ENCODE results near the gene RANBP1.

RANBP1 gene

DNA sequence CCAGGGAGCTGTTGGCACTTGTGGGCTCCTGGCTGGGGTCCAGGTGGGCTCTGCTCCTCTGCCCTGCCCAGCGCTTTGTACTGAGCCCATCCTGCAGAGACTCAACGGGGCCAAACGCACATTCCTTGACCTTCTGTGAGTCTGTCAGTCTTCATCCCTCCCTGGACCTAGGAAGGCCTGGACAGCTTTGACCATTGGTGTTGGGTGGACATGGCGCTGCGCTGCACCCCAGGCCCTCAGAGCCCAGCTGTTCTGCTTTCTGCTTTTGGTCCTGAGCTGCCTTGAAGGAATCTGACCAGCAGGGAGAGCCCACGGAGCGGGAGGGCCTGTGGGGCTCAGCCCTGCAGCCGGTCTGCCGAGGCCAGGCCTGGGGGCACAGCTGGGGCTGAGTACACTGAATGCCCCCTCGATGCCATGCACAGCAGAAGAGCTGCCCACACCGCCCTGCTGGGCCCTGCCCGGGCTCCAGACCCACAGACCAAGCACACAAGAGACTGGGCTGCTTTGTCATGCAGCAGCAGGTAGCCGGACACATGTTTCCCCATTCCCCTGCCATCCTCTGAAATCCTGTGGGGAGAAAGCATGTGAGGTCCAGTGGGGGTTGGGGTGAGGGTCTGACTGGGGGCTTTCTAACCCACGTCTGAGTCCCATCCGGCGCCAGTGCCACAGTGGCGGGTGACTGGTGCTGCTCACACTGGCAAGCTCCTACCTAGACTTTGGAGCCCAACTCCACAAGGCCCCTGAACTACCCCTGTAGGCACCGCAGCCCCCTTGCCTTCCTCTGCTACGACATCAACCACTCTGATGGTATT, 59.1 kb downstream of the RANBP1 start:
- H3K27ac ChIP-seq, result no peak overlapping the region
- TF ChIP-seq, protein P1, sequence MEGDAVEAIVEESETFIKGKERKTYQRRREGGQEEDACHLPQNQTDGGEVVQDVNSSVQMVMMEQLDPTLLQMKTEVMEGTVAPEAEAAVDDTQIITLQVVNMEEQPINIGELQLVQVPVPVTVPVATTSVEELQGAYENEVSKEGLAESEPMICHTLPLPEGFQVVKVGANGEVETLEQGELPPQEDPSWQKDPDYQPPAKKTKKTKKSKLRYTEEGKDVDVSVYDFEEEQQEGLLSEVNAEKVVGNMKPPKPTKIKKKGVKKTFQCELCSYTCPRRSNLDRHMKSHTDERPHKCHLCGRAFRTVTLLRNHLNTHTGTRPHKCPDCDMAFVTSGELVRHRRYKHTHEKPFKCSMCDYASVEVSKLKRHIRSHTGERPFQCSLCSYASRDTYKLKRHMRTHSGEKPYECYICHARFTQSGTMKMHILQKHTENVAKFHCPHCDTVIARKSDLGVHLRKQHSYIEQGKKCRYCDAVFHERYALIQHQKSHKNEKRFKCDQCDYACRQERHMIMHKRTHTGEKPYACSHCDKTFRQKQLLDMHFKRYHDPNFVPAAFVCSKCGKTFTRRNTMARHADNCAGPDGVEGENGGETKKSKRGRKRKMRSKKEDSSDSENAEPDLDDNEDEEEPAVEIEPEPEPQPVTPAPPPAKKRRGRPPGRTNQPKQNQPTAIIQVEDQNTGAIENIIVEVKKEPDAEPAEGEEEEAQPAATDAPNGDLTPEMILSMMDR (conservative IDR thresholded peaks at IDR 0.05), result peak; percentile 48
- no peak for TF ChIP-seq ZFX (IDR thresholded peaks at IDR 0.05)

DNA sequence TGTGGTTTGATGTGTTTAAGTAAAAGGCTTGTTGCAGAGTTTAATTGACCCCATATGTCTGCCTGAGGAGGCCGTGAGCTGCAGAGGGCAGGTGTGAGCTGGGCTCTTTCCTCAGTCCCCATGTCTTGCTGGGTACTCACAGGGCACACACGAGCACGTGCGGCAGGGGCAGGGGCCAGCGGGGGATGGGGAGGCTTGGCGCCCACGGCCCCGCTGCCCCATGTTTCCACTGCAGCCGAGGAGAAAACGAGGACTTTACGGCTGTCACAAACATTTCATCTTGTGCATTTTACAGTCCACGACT, 59.6 kb downstream of the RANBP1 start:
- TF ChIP-seq, protein P1 (conservative IDR thresholded peaks at IDR 0.05), result no peak
- TF ChIP-seq ZFX (IDR thresholded peaks at IDR 0.05), result no peak
- H3K27ac ChIP-seq, result no peak overlapping the region

DNA sequence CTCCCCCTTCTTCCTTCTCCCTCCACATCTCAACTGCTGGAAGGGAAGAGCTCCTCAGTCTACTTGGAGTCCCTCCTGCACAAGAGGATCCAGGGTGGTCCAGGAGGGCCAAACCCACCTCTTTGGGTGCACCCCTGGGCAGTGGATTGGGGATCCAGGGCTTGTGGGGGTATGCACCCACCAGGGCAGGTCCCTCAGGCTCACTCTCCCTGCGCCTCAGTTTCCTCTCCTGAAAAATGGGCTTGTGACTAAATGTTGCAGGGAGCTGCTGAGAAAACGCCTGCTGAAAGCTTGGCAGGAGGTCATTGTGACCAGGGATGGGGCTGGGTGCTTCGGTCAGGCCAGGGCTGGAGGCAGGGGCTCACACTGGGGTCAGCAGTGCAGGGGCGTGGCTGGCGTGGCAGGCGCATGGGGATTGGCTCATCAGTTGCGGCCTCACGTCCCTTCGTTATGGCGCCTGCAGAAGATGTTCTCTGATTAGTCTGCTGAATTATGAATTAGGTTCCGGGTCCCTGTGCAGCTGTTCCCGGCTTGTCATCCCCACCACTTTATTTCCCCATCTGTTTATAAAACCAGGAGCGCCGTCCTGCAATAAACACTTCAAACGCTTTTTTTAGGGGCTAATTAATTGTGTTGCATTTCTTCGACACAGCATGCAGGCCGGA, 60.6 kb downstream of the RANBP1 start:
- no peak overlapping the region for H3K27ac ChIP-seq
- TF ChIP-seq, protein P1 (conservative IDR thresholded peaks at IDR 0.05), result no peak
- TF ChIP-seq ZFX (IDR thresholded peaks at IDR 0.05), result no peak

Measured in C4-2B (cell line).